Keratinocyte (primary cell): Measurements from ENCODE around the gene GRIP1. TPM values are rescaled to one million over a fixed set of nuclear protein-coding genes. Genes with fewer than 3 reads are reported as not detected.

Experiments
- DNase-seq: peaks from one replicate; pipeline ENCODE4 v3.0.0-alpha.2; 2011; ENCODE audit warnings: low read depth, missing footprints, low spot score
- FAIRE-seq: peaks from 2 replicates; lab custom pipeline; 2011; peaks lifted over from hg19 to GRCh38; lab: Jason Lieb, UNC
- H2AFZ ChIP-seq: 2 replicates; pipeline ENCODE4 v1.6.0; 2012; ENCODE audit warnings: low read length, control low read depth, inconsistent platforms; ENCODE audit not compliant: control insufficient read depth
- H3K27ac ChIP-seq: 2 replicates; pipeline ENCODE4 v1.5.1; 2011; ENCODE audit warnings: low read length; ENCODE audit not compliant: control insufficient read depth, insufficient read depth
- H3K27me3 ChIP-seq: 3 replicates; pipeline ENCODE4 v1.6.0; 2011; ENCODE audit warnings: low read length; ENCODE audit not compliant: control insufficient read depth, insufficient read depth; ENCODE audit errors: extremely low read depth
- H3K36me3 ChIP-seq, 2 experiments: 2 replicates in 1 of 2; 3 replicates in 1 of 2; pipeline ENCODE4 v1.5.1; 2011; ENCODE audit warnings: low read length in 2 of 2, mild to moderate bottlenecking in 1 of 2; ENCODE audit not compliant: control insufficient read depth in 2 of 2, insufficient read depth in 2 of 2; ENCODE audit errors: extremely low read depth in 1 of 2
- H3K4me1 ChIP-seq: 3 replicates; pipeline ENCODE4 v1.5.1; 2011; ENCODE audit warnings: low read length; ENCODE audit not compliant: control insufficient read depth, insufficient read depth; ENCODE audit errors: extremely low read depth
- H3K4me2 ChIP-seq: 3 replicates; pipeline ENCODE4 v1.6.0; 2011; ENCODE audit warnings: low read depth, low read length; ENCODE audit not compliant: control insufficient read depth, insufficient read depth; ENCODE audit errors: extremely low read depth
- H3K4me3 ChIP-seq, 3 experiments: fragments of 200-600 bp in 1 of 3; sonication (generic) in 1 of 3; 2 replicates in 2 of 3; 3 replicates in 1 of 3; pipeline ENCODE4 v1.5.1; 2011 to 2016; ENCODE audit warnings: low read length in 3 of 3, mild to moderate bottlenecking in 3 of 3, control low read depth in 2 of 3, inconsistent platforms in 1 of 3, low read depth in 1 of 3, mixed read lengths in 1 of 3, mixed run types in 1 of 3, moderate library complexity in 1 of 3; ENCODE audit not compliant: control insufficient read depth in 2 of 3, insufficient read depth in 2 of 3; ENCODE audit errors: extremely low read depth in 1 of 3
- H3K79me2 ChIP-seq: 2 replicates; pipeline ENCODE4 v1.6.0; 2012; ENCODE audit warnings: low read length; ENCODE audit not compliant: control insufficient read depth, insufficient read depth
- H3K9ac ChIP-seq: 3 replicates; pipeline ENCODE4 v1.6.0; 2011; ENCODE audit warnings: low read length; ENCODE audit not compliant: control insufficient read depth, insufficient read depth; ENCODE audit errors: extremely low read depth
- H3K9me1 ChIP-seq: 3 replicates; pipeline ENCODE4 v1.6.0; 2011; ENCODE audit warnings: low read length; ENCODE audit not compliant: control insufficient read depth, insufficient read depth; ENCODE audit errors: extremely low read depth
- H3K9me3 ChIP-seq: 2 replicates; pipeline ENCODE4 v1.5.1; 2012; ENCODE audit warnings: low read depth, low read length; ENCODE audit not compliant: control insufficient read depth
- H4K20me1 ChIP-seq: 3 replicates; pipeline ENCODE4 v1.6.0; 2011; ENCODE audit warnings: low read length; ENCODE audit not compliant: control insufficient read depth, insufficient read depth; ENCODE audit errors: extremely low read depth
- CTCF ChIP-seq, 3 experiments: IDR thresholded peaks in 1 of 3; conservative IDR thresholded peaks in 1 of 3; optimal IDR thresholded peaks in 1 of 3; 2 replicates in 2 of 3; 3 replicates in 1 of 3; pipeline versions ENCODE3 to v1.5.1; 2011; ENCODE audit warnings: low read length in 3 of 3, mild to moderate bottlenecking in 3 of 3, moderate library complexity in 2 of 3, control low read depth in 1 of 3, inconsistent platforms in 1 of 3; ENCODE audit not compliant: insufficient read depth in 2 of 3; ENCODE audit errors: extremely low read depth in 1 of 3
- EZH2 ChIP-seq: IDR thresholded peaks from one replicate; pipeline ENCODE4 v1.6.1; 2012; ENCODE audit warnings: inconsistent platforms, mild to moderate bottlenecking, low read length, moderate library complexity
- dilution Hi-C: fragments of 300-500 bp; cut with MboI; formaldehyde crosslinking; loops from one replicate; pipeline ENCODE4 v1.7.0; 2020; ENCODE audit warnings: low sequenced_read_pairs; ENCODE audit not compliant: extremely low pct_ligation_motif_present
- polyA plus RNA-seq, 5 experiments: library from polyadenylated mRNA; depleted of rRNA in 3 of 5; stranded (reverse) in 3 of 5; stranded (forward) in 1 of 5; unstranded in 1 of 5; fragments of >200 nt; gene quantifications; 1 replicate in 1 of 5; 2 replicates in 3 of 5; 3 replicates in 1 of 5; pipeline versions ENCODE4 v1.2.1 to v1.2.3, GENCODE V29; 2011 to 2012; ENCODE audit warnings: missing spikeins in 2 of 5, low read depth in 1 of 5, low replicate concordance in 1 of 5

GRIP1 gene
- polyA plus RNA-seq, 1 donor (not counting 4 experiments of a cell fraction or from before 2014, with no cell fraction given): 6.7 TPM

DNA sequence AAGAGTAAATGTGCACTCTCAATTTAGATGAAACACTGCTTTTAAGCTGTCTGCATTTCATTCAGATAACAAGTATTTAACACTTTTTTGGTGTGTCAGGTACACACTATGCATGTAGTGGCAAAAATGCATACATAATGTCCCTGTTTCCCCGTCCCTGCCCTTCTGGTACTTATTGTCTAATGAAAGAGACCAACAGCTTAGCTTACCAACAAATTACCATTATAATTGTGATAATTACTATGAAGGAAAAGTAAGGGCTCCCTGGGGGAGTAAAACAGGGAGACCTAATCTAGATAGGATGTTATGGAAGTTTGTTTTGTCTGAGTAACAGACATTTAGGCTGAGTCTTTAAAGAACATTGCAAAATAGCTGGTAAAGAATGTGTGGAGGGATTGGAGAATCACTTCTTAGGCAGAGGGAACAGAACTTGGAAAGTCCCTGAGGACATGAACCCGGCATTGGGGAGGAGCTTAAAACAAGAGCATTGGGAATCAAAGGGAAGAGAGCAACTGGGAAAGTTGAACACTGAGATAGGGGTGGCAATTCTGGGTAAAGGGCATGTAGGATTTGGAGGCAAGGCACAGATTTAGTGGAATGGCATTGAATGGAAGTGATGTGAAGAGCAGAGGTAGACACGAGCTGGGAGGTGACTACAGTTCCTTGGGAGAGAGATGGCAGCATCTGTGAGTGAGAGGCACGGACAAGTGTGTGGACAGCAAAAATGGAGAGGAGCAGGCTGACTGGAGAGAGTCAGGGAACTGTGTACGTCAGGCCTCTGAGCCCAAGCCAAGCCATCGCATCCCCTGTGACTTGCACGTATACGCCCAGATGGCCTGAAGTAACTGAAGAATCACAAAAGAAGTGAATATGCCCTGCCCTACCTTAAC, 181.6 kb downstream of the GRIP1 start:
- DNase-seq: no peak
- H3K27ac ChIP-seq: no peak overlapping the region
- no peaks in the 10 kb centered on the region for H3K9me1 ChIP-seq
- no peaks in the 10 kb centered on the region for H3K36me3 ChIP-seq
- H3K9ac ChIP-seq: no peak overlapping the region
- no peak overlapping the region for H3K4me3 ChIP-seq
- no peaks in the 10 kb centered on the region for H3K4me1 ChIP-seq
- no peaks in the 10 kb centered on the region for H3K9me3 ChIP-seq
- no peak for TF ChIP-seq EZH2
- TF ChIP-seq CTCF (optimal IDR thresholded peaks at IDR 0.05 in 1 of 3, IDR thresholded peaks at IDR 0.05 in 1 of 3, conservative IDR thresholded peaks at IDR 0.05 in 1 of 3; ENCODE audit: extremely low read depth in 1 of 3, insufficient read depth in 2 of 3, low read length in 3 of 3): no peak
- no peak overlapping the region for H3K4me2 ChIP-seq
- H3K79me2 ChIP-seq: no peaks in the 10 kb centered on the region
- H2AFZ ChIP-seq: no peak overlapping the region
- H4K20me1 ChIP-seq: no peaks in the 10 kb centered on the region
- H3K27me3 ChIP-seq: no peaks in the 10 kb centered on the region
- dilution Hi-C loops: no loop called here
- no peak for FAIRE-seq

DNA sequence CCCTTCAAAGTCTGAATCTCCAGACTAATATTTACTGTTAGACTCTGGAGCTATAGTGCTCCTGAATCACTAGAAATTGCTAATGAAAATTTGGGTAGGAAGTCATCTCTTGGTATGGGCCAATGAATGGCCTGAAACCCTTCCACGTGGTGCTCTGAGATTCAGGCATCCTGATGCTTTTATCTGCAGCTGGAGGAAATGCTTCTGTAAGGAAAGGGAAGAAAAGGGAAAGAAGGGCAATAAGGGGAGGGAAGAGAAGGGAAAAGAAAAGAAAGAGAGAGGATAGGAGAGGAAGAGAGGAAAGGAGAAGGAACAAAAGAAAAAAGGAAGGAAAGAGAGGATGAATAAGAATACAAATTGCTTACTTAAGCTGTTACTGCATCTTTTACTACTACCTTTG, 182.3 kb downstream of the GRIP1 start:
- FAIRE-seq: no peak
- dilution Hi-C loops: no loop called here
- no peak overlapping the region for H2AFZ ChIP-seq

More for the DNA sequence above, 182.3 kb downstream of the GRIP1 start:
- DNase-seq: no peak
- Histone ChIP-seq H3K27me3 (no peaks in the 10 kb centered on the region), H3K79me2 (no peaks in the 10 kb centered on the region), H3K9me1 (no peaks in the 10 kb centered on the region), H3K4me2 (no peak overlapping the region), H3K9ac (no peak overlapping the region), H3K4me3 (no peak overlapping the region), H3K36me3 (no peaks in the 10 kb centered on the region), H3K27ac (no peak overlapping the region), H3K9me3 (no peaks in the 10 kb centered on the region), H3K4me1 (no peaks in the 10 kb centered on the region), H4K20me1 (no peaks in the 10 kb centered on the region)
- no peak for TF ChIP-seq EZH2
- no peak for TF ChIP-seq CTCF (optimal IDR thresholded peaks at IDR 0.05 in 1 of 3, IDR thresholded peaks at IDR 0.05 in 1 of 3, conservative IDR thresholded peaks at IDR 0.05 in 1 of 3; ENCODE audit: extremely low read depth in 1 of 3, insufficient read depth in 2 of 3, low read length in 3 of 3)
